ENCODE measurements around the gene ANO7.

ANO7 gene

DNA sequence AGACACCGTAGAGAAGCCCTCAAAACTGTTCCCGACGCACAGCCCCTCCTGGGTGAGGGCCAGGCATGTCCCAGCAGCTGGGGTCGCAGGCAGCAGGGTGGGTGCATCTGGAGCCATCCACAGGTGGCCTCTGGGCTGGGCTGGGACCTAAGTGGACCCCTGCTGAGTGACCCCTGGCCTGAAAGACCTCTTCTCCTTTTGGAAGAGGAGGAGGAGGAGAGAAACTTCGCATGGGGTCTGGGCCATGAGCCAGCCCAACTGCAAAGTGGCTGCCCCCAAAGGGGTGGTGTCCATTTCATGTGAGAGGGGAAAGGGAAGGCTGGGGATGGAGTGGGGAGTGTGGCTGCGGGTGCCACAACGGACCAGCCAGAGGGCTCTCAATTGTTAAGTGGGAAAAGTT is 25.1 kb downstream of the ANO7 start:
- no peak for DNase-seq

DNA sequence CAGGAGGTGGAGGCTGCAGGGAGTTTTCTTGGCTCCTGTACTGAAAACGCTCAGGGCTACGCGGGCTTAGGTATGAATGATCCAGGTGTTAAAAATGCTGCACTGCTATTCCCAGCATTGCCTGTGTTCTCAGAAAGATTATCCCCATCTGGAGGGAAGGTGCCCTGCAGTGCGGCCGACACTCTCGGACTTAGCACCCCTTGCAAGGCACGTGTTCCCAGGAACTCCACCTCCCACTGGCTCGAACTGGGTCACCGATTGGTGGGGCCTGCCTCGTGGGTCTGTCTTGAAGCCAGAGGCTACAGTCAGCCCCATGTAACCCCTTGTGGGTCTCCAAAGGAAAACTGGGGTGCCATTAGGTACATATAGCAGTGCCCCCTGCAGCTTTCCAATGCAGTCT is 25.7 kb downstream of the ANO7 start:
- no peak for DNase-seq

GRCh38 chr2:241214766-241215165 is 26.3 kb downstream of the ANO7 start:
- DNase-seq = no peak

DNA sequence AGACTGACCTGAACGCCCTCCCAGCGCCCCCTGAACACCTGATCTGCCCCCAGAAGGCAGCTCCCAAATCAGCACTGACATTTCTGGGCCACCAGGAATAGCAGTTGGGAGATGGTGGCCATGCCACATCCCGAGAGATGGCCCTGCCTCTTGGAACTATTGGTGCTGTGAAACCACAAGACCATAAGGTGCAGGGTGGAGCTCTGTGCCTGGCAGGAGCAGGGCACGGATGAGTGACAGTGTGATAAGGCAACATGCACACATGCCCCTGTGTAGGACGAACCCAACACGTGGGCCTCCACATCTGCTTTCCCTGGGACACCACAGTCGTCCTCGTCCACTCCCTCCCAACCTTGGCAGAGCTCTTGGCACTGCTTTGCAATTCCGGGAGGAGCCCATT is 26.9 kb downstream of the ANO7 start:
- DNase-seq = no peak

- DNase-seq = no peak
Measured at GRCh38 chr2:241216211-241216761, 27.8 kb downstream of the ANO7 start.

GRCh38 chr2:241217320-241218031 is 29.0 kb downstream of the ANO7 start:
- DNase-seq = no peak

GRCh38 chr2:241218131-241219029 is 29.9 kb downstream of the ANO7 start:
- DNase-seq = no peak

DNA sequence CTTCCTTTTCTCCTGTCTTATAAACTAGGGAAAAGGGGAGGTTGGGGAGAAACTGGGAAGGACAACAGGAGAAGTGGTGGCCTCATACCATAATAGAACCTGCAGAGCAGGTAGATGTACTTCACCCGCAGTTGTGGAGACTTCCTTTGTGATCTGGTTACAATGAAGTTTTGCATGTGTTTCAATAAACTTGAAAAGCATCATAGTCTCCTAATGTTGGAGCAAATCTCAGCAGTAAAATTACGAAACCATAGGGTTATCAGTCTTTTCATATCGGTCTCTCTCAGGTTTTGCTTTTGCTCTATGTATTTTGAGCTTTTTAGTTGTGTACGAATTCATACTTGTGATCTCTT is 30.5 kb downstream of the ANO7 start:
- no peak for DNase-seq

GRCh38 chr2:241219856-241220356 is 31.4 kb downstream of the ANO7 start:
- DNase-seq = no peak

- no peak for DNase-seq
Measured at GRCh38 chr2:241223211-241224017, 34.9 kb downstream of the ANO7 start.

- DNase-seq = no peak
Measured at GRCh38 chr2:241224018-241224850, 35.8 kb downstream of the ANO7 start.

DNA sequence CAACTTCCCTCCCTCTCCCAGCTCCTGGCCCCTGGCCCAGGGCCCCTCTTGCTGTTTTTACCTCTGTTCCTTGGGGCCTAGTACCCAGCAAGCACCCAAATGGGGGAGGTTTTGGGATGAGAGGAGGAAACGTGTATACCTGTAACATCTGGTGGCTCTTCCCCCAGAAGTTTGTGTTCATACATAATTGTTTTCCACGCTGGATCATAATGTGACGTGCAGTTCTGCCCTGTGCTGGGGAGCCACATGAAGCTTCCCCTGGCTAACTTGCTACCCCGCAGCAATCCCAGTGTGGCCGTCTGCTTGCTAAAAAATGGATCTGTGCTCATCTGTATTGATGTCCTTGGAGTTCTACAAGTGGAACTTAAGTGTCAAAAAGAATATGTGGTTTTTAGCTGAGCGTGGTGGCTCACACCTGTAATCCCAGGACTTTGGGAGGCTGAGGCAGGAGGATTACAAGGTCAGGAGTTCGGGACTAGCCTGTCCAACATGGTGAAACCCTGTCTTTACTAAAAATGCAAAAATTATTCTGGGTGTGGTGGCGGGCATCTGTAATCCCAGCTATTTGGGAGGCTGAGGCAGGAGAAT is 36.5 kb downstream of the ANO7 start:
- no peak for DNase-seq

GRCh38 chr2:241225545-241225944 is 37.1 kb downstream of the ANO7 start:
- no peak for DNase-seq

DNA sequence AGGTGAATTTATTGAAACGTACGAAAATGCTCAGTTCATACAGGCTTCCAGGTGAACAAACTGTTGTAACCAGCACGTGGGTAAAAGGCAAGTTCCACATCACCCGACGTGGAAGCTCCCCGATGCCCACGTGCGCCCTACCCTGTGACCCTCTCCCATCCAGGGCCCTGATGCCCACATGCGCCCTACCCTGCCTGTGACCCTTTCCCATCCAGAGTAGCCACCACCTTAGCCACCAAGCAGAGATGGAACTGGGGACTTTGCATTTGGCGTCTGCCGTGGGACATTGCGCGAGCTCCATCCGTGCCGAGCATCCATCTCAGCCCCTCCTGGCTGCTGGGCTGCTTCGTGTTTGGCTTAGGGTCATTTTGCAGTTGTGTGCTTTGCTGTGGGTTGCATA is 37.5 kb downstream of the ANO7 start:
- no peak for DNase-seq

GRCh38 chr2:241226723-241227572 is 38.5 kb downstream of the ANO7 start:
- no peak for DNase-seq

DNA sequence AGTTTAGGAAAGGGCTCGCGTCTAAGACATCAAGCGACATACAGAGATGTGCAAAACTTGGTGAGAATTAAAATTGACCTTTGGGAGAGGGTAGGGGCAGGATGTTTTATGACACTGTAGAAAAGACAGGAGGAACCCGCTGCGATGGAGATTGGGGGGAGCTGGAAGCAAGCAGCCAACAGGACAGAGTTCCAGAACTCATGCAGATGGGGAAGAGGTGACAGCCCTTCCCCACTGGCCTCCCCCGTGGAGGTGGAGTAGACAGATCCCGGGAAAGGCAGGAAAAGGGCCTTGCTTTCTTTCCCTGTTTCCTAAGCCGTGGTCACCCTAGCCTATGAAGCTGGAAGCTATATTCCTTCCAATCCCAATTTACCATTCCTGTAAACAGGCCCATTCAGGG is 39.1 kb downstream of the ANO7 start:
- DNase-seq = no peak

DNA sequence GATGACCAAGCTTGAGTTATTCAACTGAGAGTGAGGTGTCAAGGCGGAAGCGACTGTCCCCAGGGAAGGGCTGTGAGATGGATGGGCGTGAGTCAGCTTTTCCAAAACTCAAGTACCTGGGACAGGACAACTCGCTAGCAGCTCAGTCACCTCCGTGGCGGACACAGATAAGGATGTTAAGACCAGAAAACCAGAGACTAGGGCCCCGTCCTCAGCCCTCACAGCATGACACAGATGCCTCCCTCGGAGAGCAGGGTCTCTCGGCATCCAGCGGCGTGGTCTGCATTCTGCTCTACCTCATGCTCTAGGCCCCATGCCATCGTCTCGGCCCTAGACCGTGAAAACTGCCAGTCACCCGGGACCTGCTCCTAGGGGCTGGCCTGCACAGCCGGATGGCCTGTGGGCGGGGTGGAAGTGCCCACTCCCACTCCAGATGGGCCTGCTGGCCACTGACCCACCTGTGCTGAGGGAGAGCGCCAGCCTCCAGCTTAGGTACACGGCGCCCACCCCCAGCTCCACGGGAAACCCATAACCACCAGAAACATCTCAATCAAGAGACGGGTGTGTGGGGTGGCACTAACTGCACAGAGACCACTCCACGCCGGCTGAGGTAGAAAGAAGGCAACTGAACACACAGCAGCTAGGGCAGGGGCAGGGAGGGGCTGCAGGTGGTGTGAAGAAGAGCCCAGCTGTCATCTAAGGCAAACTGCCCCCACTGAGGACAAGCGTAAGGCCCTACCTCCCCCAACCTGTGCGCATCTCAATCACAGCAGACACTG is 39.8 kb downstream of the ANO7 start:
- DNase-seq = no peak

DNA sequence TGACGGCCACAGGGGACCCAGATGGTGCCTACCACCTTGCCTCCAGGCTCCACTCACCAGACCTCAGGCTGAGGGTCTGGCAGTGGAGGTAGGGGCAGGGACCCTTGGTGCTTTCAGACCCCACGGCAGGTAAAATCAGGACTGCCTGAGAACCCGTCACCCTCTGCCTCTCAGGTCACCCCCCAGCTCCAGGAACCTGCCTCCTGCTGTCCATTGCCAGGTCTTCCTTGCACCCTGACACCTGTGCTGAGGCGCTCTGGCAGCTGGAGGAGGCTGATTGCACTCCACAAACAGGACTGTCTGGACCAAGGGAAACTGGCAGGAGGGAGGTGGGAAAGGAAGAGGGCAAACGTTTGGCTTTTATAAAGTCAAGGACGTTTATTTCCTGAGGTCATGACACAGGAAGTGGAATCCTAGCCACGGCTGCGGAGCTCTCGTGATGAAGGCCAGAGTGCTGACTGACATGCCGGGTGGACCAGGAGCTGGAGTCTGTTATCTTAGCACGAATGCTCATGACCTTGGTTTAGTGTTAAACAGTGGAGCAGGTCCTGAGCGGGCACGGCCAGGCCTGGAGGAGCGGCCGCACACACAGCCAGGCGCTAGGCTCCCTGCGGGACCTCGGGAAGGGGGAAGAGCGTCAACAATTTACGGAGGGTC is 40.5 kb downstream of the ANO7 start:
- DNase-seq = no peak
